H9 (cell line): ENCODE results near the gene LRRC8B. TPM values are rescaled to one million over a fixed set of nuclear protein-coding genes. Genes with fewer than 3 reads are reported as not detected.

Source experiments
- DNase-seq: peaks from one replicate; pipeline ENCODE4 v3.0.0-alpha.2; 2017
- H2AFZ ChIP-seq: one replicate; pipeline ENCODE4 v1.6.1; 2013; ENCODE audit warnings: mild to moderate bottlenecking, low read length, control low read depth, moderate library complexity
- H2AK5ac ChIP-seq: 2 replicates; pipeline ENCODE4 v1.6.1; 2013; ENCODE audit warnings: low read length, control low read depth, mixed read lengths; ENCODE audit not compliant: insufficient read length
- H2BK120ac ChIP-seq: one replicate; pipeline ENCODE4 v1.6.1; 2013; ENCODE audit warnings: low read depth, mild to moderate bottlenecking, low read length, control low read depth, inconsistent platforms; ENCODE audit not compliant: poor library complexity, severe bottlenecking
- H2BK12ac ChIP-seq: 2 replicates; pipeline ENCODE4 v1.6.1; 2013; ENCODE audit warnings: low read length, control low read depth, mixed read lengths, low read depth; ENCODE audit not compliant: insufficient read length
- H2BK15ac ChIP-seq: 2 replicates; pipeline ENCODE4 v1.6.1; 2013; ENCODE audit warnings: low read depth, low read length, control low read depth
- H2BK20ac ChIP-seq: one replicate; pipeline ENCODE4 v1.6.1; 2013; ENCODE audit warnings: low read depth, mild to moderate bottlenecking, low read length, control low read depth, inconsistent platforms; ENCODE audit not compliant: poor library complexity, severe bottlenecking
- H2BK5ac ChIP-seq: 2 replicates; pipeline ENCODE4 v1.6.1; 2013; ENCODE audit warnings: low read length, control low read depth, mixed read lengths; ENCODE audit not compliant: insufficient read length
- H3K14ac ChIP-seq: 2 replicates; pipeline ENCODE4 v1.6.1; 2013; ENCODE audit warnings: low read length, control low read depth; ENCODE audit not compliant: insufficient read depth
- H3K18ac ChIP-seq: 2 replicates; pipeline ENCODE4 v1.6.1; 2013; ENCODE audit warnings: low read depth, mild to moderate bottlenecking, mixed read lengths, low read length, control low read depth; ENCODE audit not compliant: insufficient read length
- H3K23ac ChIP-seq: 2 replicates; pipeline ENCODE4 v1.6.1; 2013; ENCODE audit warnings: low read length, control low read depth, mixed read lengths, low read depth; ENCODE audit not compliant: insufficient read length
- H3K23me2 ChIP-seq: 2 replicates; pipeline ENCODE4 v1.6.1; 2013; ENCODE audit warnings: low read depth, mild to moderate bottlenecking, mixed read lengths, low read length, control low read depth; ENCODE audit not compliant: insufficient read length, poor library complexity, severe bottlenecking
- H3K27ac ChIP-seq: 2 replicates; pipeline ENCODE4 v1.5.1; 2013; ENCODE audit warnings: low read length, control low read depth, mixed read lengths, low read depth; ENCODE audit not compliant: insufficient read length
- H3K27me3 ChIP-seq: 2 replicates; pipeline ENCODE4 v1.6.1; 2013; ENCODE audit warnings: low read length, control low read depth, inconsistent platforms; ENCODE audit not compliant: insufficient read depth
- H3K4ac ChIP-seq: 2 replicates; pipeline ENCODE4 v1.6.1; 2013; ENCODE audit warnings: low read depth, mild to moderate bottlenecking, control low read depth, inconsistent platforms, low read length, moderate library complexity
- H3K4me1 ChIP-seq: 2 replicates; pipeline ENCODE4 v1.6.1; 2013; ENCODE audit warnings: low read length, control low read depth, inconsistent platforms; ENCODE audit not compliant: insufficient read depth
- H3K4me2 ChIP-seq: 2 replicates; pipeline ENCODE4 v1.6.1; 2013; ENCODE audit warnings: low read length, control low read depth, mixed read lengths; ENCODE audit not compliant: insufficient read length, insufficient read depth
- H3K56ac ChIP-seq: 2 replicates; pipeline ENCODE4 v1.6.1; 2013; ENCODE audit warnings: low read depth, mild to moderate bottlenecking, mixed read lengths, low read length, control low read depth; ENCODE audit not compliant: insufficient read length
- H3K79me1 ChIP-seq: 2 replicates; pipeline ENCODE4 v1.6.1; 2013; ENCODE audit warnings: low read depth, mild to moderate bottlenecking, moderate library complexity, low read length, control low read depth, inconsistent platforms; ENCODE audit not compliant: insufficient read depth, poor library complexity, severe bottlenecking
- H3K79me2 ChIP-seq: 2 replicates; pipeline ENCODE4 v1.6.1; 2013; ENCODE audit warnings: low read length, control low read depth, inconsistent platforms; ENCODE audit not compliant: insufficient read depth
- H3K9ac ChIP-seq: 2 replicates; pipeline ENCODE4 v1.6.1; 2013; ENCODE audit warnings: low read length, control low read depth, mixed read lengths; ENCODE audit not compliant: insufficient read length; ENCODE audit errors: extremely low read depth
- H3K9me3 ChIP-seq: one replicate; pipeline ENCODE4 v1.6.1; 2013; ENCODE audit warnings: low read depth, low read length, inconsistent platforms; ENCODE audit not compliant: control insufficient read depth
- H3T11ph ChIP-seq: one replicate; pipeline ENCODE4 v1.6.1; 2013; ENCODE audit warnings: mild to moderate bottlenecking, low read length, control low read depth, inconsistent platforms
- H4K20me1 ChIP-seq: one replicate; pipeline ENCODE4 v1.6.1; 2013; ENCODE audit not compliant: control insufficient read depth, insufficient read length, insufficient read depth
- H4K5ac ChIP-seq: 2 replicates; pipeline ENCODE4 v1.6.1; 2013; ENCODE audit warnings: low read depth, mild to moderate bottlenecking, mixed read lengths, low read length, control low read depth; ENCODE audit not compliant: insufficient read length
- H4K8ac ChIP-seq: replicated peaks from 2 replicates; pipeline ENCODE4 v1.6.1; 2013; ENCODE audit warnings: low read length, control low read depth, mixed read lengths, low read depth; ENCODE audit not compliant: insufficient read length
- H4K91ac ChIP-seq: 2 replicates; pipeline ENCODE4 v1.6.1; 2013; ENCODE audit warnings: low read depth, mild to moderate bottlenecking, moderate library complexity, mixed read lengths, low read length, control low read depth; ENCODE audit not compliant: insufficient read length
- H3K27ac Mint-ChIP-seq, 3 experiments: 2 replicates in 2 of 3; 3 replicates in 1 of 3; pipeline ENCODE4 v1.8.0; 2020 to 2021; ENCODE audit warnings: mixed read lengths in 3 of 3, mild to moderate bottlenecking in 1 of 3, moderate library complexity in 1 of 3
- H3K27me3 Mint-ChIP-seq: 2 replicates; pipeline ENCODE4 v1.8.0; 2021; ENCODE audit warnings: low read depth, mild to moderate bottlenecking, moderate library complexity, mixed read lengths
- H3K36me3 Mint-ChIP-seq, 3 experiments: 2 replicates in 2 of 3; 3 replicates in 1 of 3; pipeline ENCODE4 v1.8.0; 2020 to 2021; ENCODE audit warnings: low read depth in 3 of 3, mixed read lengths in 3 of 3; ENCODE audit not compliant: insufficient read depth in 1 of 3
- H3K4me1 Mint-ChIP-seq, 2 experiments: 2 replicates each; pipeline ENCODE4 v1.8.0; 2020; ENCODE audit warnings: mixed read lengths in 2 of 2
- H3K4me3 Mint-ChIP-seq, 2 experiments: 2 replicates in 1 of 2; 3 replicates in 1 of 2; pipeline ENCODE4 v1.8.0; 2020 to 2021; ENCODE audit warnings: mild to moderate bottlenecking in 2 of 2, mixed read lengths in 2 of 2, moderate library complexity in 1 of 2
- H3K9me3 Mint-ChIP-seq, 2 experiments: 2 replicates in 1 of 2; 3 replicates in 1 of 2; pipeline ENCODE4 v1.8.0; 2020; ENCODE audit warnings: mild to moderate bottlenecking in 2 of 2, mixed read lengths in 2 of 2, moderate library complexity in 1 of 2
- CTCF ChIP-seq: fragments of 200-600 bp; sonication (generic); conservative IDR thresholded peaks from 3 replicates; pipeline ENCODE4 v1.8.0; 2021; ENCODE audit warnings: antibody characterized with exemption, mild to moderate bottlenecking
- WGBS: extraction: QIAGEN DNeasy Blood & Tissue Kit; methylation state at CpG from one replicate; pipeline ENCODE4 v1.1.7; 2013; ENCODE audit warnings: missing lambda C conversion rate, low lambda C conversion rate, mixed read lengths; ENCODE audit not compliant: insufficient read length; ENCODE audit errors: extremely low coverage; 5-methylcytosine and 5-hydroxymethylcytosine counted together
- total RNA-seq: library from RNA; stranded (reverse); gene quantifications from 2 replicates; pipeline ENCODE4 v1.2.1, GENCODE V29; 2021

Gene LRRC8B
- total RNA-seq, 1 experiment from 2014 or later: 33.2 TPM

GRCh38 chr1:89545264-89546038, 20.8 kb downstream of the LRRC8B start:
- no peak overlapping the region for H2AK5ac ChIP-seq
- H3K4me2 ChIP-seq: no peak overlapping the region
- peaks cover 8 to 12% of the 10 kb centered on the region in 2 experiments for H3K4me1 Mint-ChIP-seq
- no peak overlapping the region for H2AFZ ChIP-seq
- no peak overlapping the region for H2BK5ac ChIP-seq
- peaks cover 7% of the 10 kb centered on the region; the same call in 1 of the 2 replicates for H3K79me2 ChIP-seq
- H3K4ac ChIP-seq: no peak overlapping the region
- no peak overlapping the region for H4K5ac ChIP-seq
- no peak for TF ChIP-seq CTCF
- no peak overlapping the region for H3K23ac ChIP-seq
- no peaks in the 10 kb centered on the region for H3K27me3 Mint-ChIP-seq
- H4K20me1 ChIP-seq: no peaks in the 10 kb centered on the region
- 100% methylated on average over 1 of the region's 6 CpGs for WGBS
- peaks cover 3% of the 10 kb centered on the region for H3K79me1 ChIP-seq
- H2BK120ac ChIP-seq: no peak overlapping the region
- H4K91ac ChIP-seq: no peak overlapping the region
- no peak overlapping the region for H2BK15ac ChIP-seq
- no peaks in the 10 kb centered on the region for H3K9me3 ChIP-seq
- no peaks in the 10 kb centered on the region for H3K9me3 Mint-ChIP-seq
- no peak overlapping the region for H3K27ac ChIP-seq
- no peak overlapping the region for H3K18ac ChIP-seq
- no peaks in the 10 kb centered on the region for H3K36me3 Mint-ChIP-seq
- no peak overlapping the region for H3T11ph ChIP-seq
- no peak overlapping the region for H3K4me3 Mint-ChIP-seq
- H3K27ac Mint-ChIP-seq: no peak overlapping the region
- DNase-seq: no peak
- no peak overlapping the region for H4K8ac ChIP-seq
- no peaks in the 10 kb centered on the region for H3K27me3 ChIP-seq
- no peak overlapping the region for H3K9ac ChIP-seq
- H3K23me2 ChIP-seq: no peaks in the 10 kb centered on the region
- H3K4me1 ChIP-seq: no peaks in the 10 kb centered on the region
- no peak overlapping the region for H2BK12ac ChIP-seq
- no peak overlapping the region for H3K14ac ChIP-seq
- no peak overlapping the region for H2BK20ac ChIP-seq
- H3K56ac ChIP-seq: no peak overlapping the region
